Mucosa of rectum (tissue), 2 donors: ENCODE measurements around the gene MYO7B.

Source experiments
- H3K27ac ChIP-seq, 2 donors: one replicate each; pipeline ENCODE4 v1.7.0; 2013; ENCODE audit warnings: inconsistent platforms in 2 of 2, low read depth in 2 of 2, low read length in 2 of 2
- H3K27me3 ChIP-seq, 2 donors: one replicate each; pipeline ENCODE4 v1.7.0; 2013; ENCODE audit warnings: low read length in 2 of 2; ENCODE audit not compliant: control insufficient read depth in 2 of 2, insufficient read depth in 2 of 2
- H3K36me3 ChIP-seq, 2 donors: one replicate each; pipeline ENCODE4 v1.7.0; 2013; ENCODE audit warnings: low read length in 2 of 2; ENCODE audit not compliant: control insufficient read depth in 2 of 2, insufficient read depth in 2 of 2
- H3K4me1 ChIP-seq, 2 donors: one replicate each; pipeline ENCODE4 v1.7.0; 2013; ENCODE audit warnings: low read length in 2 of 2, mild to moderate bottlenecking in 1 of 2; ENCODE audit not compliant: control insufficient read depth in 2 of 2, insufficient read depth in 2 of 2
- H3K4me3 ChIP-seq, 2 donors: one replicate each; pipeline ENCODE4 v1.7.0; 2013; ENCODE audit warnings: low read length in 2 of 2
- H3K9ac ChIP-seq, 2 donors: one replicate each; pipeline ENCODE4 v1.7.0; 2013; ENCODE audit warnings: low read length in 2 of 2, low read depth in 1 of 2, mild to moderate bottlenecking in 1 of 2
- H3K9me3 ChIP-seq, 2 donors: one replicate each; pipeline ENCODE4 v1.7.0; 2013; ENCODE audit warnings: low read length in 2 of 2; ENCODE audit not compliant: control insufficient read depth in 2 of 2
- donor health status: healthy.
- donor health status: Normal muscosa, but diverticular disease.

Gene MYO7B

GRCh38 chr2:127674241-127675209, 139.0 kb downstream of the MYO7B start:
- H3K27me3 ChIP-seq, result peaks cover 25 to 56% of the 10 kb centered on the region in 2 donors
- H3K9me3 ChIP-seq, result no peaks in the 10 kb centered on the region
- peak overlapping the region; percentile 67 to 78 for H3K27ac ChIP-seq
- H3K9ac ChIP-seq, result peak overlapping the region; percentile 62 to 63
- peaks cover 0 to 6% of the 10 kb centered on the region in 2 donors for H3K4me1 ChIP-seq
- H3K4me3 ChIP-seq, result peak overlapping the region; percentile 59 to 66
- H3K36me3 ChIP-seq, result no peaks in the 10 kb centered on the region

- Histone ChIP-seq H3K36me3 (no peaks in the 10 kb centered on the region), H3K9me3 (no peaks in the 10 kb centered on the region), H3K27me3 (peaks cover 25 to 54% of the 10 kb centered on the region in 2 donors), H3K4me3 (peak within 1 kb of the TSS; percentile 59 to 66), H3K27ac (peak within 1 kb of the TSS; percentile 67 to 78), H3K4me1 (peaks cover 0 to 6% of the 10 kb centered on the region in 2 donors), H3K9ac (peak within 1 kb of the TSS; percentile 62 to 63)
Measured at GRCh38 chr2:127675331-127676261, 140.1 kb downstream of the MYO7B start, which contains the start of gene LIMS2. Gene LIMS2, minus strand, starts transcription at chr2:127675530. Its CDS starts 506 bp downstream, at chr2:127675024.

- no peaks in the 10 kb centered on the region for H3K36me3 ChIP-seq
- peaks cover 3 to 6% of the 10 kb centered on the region in 2 donors for H3K4me1 ChIP-seq
- H3K27ac ChIP-seq, result no peak overlapping the region
- H3K9ac ChIP-seq, result no peak overlapping the region
- H3K9me3 ChIP-seq, result no peaks in the 10 kb centered on the region
- H3K4me3 ChIP-seq, result no peak overlapping the region
- H3K27me3 ChIP-seq, result peaks cover 25 to 45% of the 10 kb centered on the region in 2 donors
Measured at GRCh38 chr2:127676906-127677305, 141.4 kb downstream of the MYO7B start.

- Histone ChIP-seq H3K4me1 (peaks cover 3 to 6% of the 10 kb centered on the region in 2 donors), H3K9ac (no peak overlapping the region), H3K27me3 (peaks cover 25 to 36% of the 10 kb centered on the region in 2 donors)
Measured at GRCh38 chr2:127678531-127678930, 143.0 kb downstream of the MYO7B start.

GRCh38 chr2:127678991-127679390, 143.5 kb downstream of the MYO7B start:
- no peaks in the 10 kb centered on the region for H3K9me3 ChIP-seq
- H3K27ac ChIP-seq, result no peak overlapping the region

More at GRCh38 chr2:127678531-127678930, 143.0 kb downstream of the MYO7B start:
- Histone ChIP-seq H3K4me3 (no peak overlapping the region), H3K36me3 (no peaks in the 10 kb centered on the region), H3K27ac (no peak overlapping the region), H3K9me3 (no peaks in the 10 kb centered on the region)

GRCh38 chr2:127679680-127680361, 144.3 kb downstream of the MYO7B start:
- Histone ChIP-seq H3K9me3 (no peaks in the 10 kb centered on the region), H3K4me3 (no peak overlapping the region), H3K36me3 (no peaks in the 10 kb centered on the region), H3K4me1 (peaks cover under 1 to 3% of the 10 kb centered on the region in 2 donors), H3K9ac (no peak overlapping the region), H3K27me3 (peaks cover 14 to 23% of the 10 kb centered on the region in 2 donors), H3K27ac (no peak overlapping the region)

More at GRCh38 chr2:127678991-127679390, 143.5 kb downstream of the MYO7B start:
- Histone ChIP-seq H3K27me3 (peaks cover 21 to 31% of the 10 kb centered on the region in 2 donors), H3K36me3 (no peaks in the 10 kb centered on the region), H3K4me1 (peaks cover 3 to 6% of the 10 kb centered on the region in 2 donors), H3K9ac (no peak overlapping the region), H3K4me3 (no peak overlapping the region)

GRCh38 chr2:127680706-127681287, 145.3 kb downstream of the MYO7B start:
- Histone ChIP-seq H3K9ac (no peak overlapping the region), H3K9me3 (no peaks in the 10 kb centered on the region), H3K4me3 (no peak overlapping the region), H3K27me3 (peaks cover 11 to 19% of the 10 kb centered on the region in 2 donors), H3K27ac (no peak overlapping the region), H3K36me3 (no peaks in the 10 kb centered on the region), H3K4me1 (peaks cover 0 to 3% of the 10 kb centered on the region in 2 donors)

- H3K9me3 ChIP-seq, result no peaks in the 10 kb centered on the region
- H3K4me3 ChIP-seq, result no peak overlapping the region
- no peaks in the 10 kb centered on the region for H3K36me3 ChIP-seq
- no peak overlapping the region for H3K9ac ChIP-seq
- peaks cover 7 to 16% of the 10 kb centered on the region in 2 donors for H3K27me3 ChIP-seq
- H3K27ac ChIP-seq, result no peak overlapping the region
- H3K4me1 ChIP-seq, result peaks cover 0 to 3% of the 10 kb centered on the region in 2 donors
Measured at GRCh38 chr2:127681288-127681804, 145.9 kb downstream of the MYO7B start.
